Mesenchymal stem cell (in vitro differentiated cells and primary cell): ENCODE results near the gene SULT1A1.

ENCODE experiments used
- DNase-seq: peaks from one replicate; pipeline ENCODE4 v3.0.0-alpha.2; 2013
- H2AFZ ChIP-seq: one replicate; pipeline ENCODE4 v1.6.1; 2013; ENCODE audit warnings: low read depth, mild to moderate bottlenecking, control low read depth, inconsistent platforms, low read length, moderate library complexity
- H2AK5ac ChIP-seq: 2 replicates; pipeline ENCODE4 v1.6.1; 2013; ENCODE audit warnings: low read length, moderate library complexity, mild to moderate bottlenecking, inconsistent platforms; ENCODE audit not compliant: severe bottlenecking
- H2BK120ac ChIP-seq: one replicate; pipeline ENCODE4 v1.6.1; 2013; ENCODE audit warnings: low read depth, mild to moderate bottlenecking, inconsistent platforms, low read length, moderate library complexity
- H2BK12ac ChIP-seq, 2 experiments: one replicate each; pipeline ENCODE4 v1.6.1; 2013; ENCODE audit warnings: inconsistent platforms in 2 of 2, low read length in 2 of 2, mild to moderate bottlenecking in 2 of 2, moderate library complexity in 2 of 2, control low read depth in 1 of 2
- H2BK15ac ChIP-seq: one replicate; pipeline ENCODE4 v1.6.1; 2013; ENCODE audit warnings: mild to moderate bottlenecking, low read depth, inconsistent platforms; ENCODE audit not compliant: poor library complexity, severe bottlenecking
- H2BK5ac ChIP-seq: 2 replicates; pipeline ENCODE4 v1.6.1; 2013; ENCODE audit warnings: low read depth, mild to moderate bottlenecking, low read length, control low read depth, inconsistent platforms; ENCODE audit not compliant: poor library complexity, severe bottlenecking
- H3K14ac ChIP-seq, 2 experiments: one replicate each; pipeline ENCODE4 v1.6.1; 2013; ENCODE audit warnings: inconsistent platforms in 2 of 2, low read length in 2 of 2, control low read depth in 1 of 2, mild to moderate bottlenecking in 1 of 2, moderate library complexity in 1 of 2
- H3K18ac ChIP-seq, 2 experiments: one replicate each; pipeline ENCODE4 v1.6.1; 2013; ENCODE audit warnings: inconsistent platforms in 2 of 2, low read length in 2 of 2, control low read depth in 1 of 2, low read depth in 1 of 2, mild to moderate bottlenecking in 1 of 2
- H3K23ac ChIP-seq, 2 experiments: one replicate each; pipeline ENCODE4 v1.6.1; 2013; ENCODE audit warnings: inconsistent platforms in 2 of 2, low read length in 2 of 2, mild to moderate bottlenecking in 2 of 2, moderate library complexity in 2 of 2, control low read depth in 1 of 2
- H3K27ac ChIP-seq: 2 replicates; pipeline ENCODE4 v1.5.1; 2013; ENCODE audit warnings: mild to moderate bottlenecking, moderate library complexity, low read length, control low read depth, inconsistent platforms; ENCODE audit not compliant: poor library complexity, severe bottlenecking
- H3K27me3 ChIP-seq, 2 experiments: 2 replicates each; pipeline versions ENCODE4 v1.6.1 to v1.7.0; 2013; ENCODE audit warnings: low read length in 2 of 2, mild to moderate bottlenecking in 2 of 2, moderate library complexity in 2 of 2, control low read depth in 1 of 2, inconsistent platforms in 1 of 2; ENCODE audit not compliant: control insufficient read depth in 1 of 2, insufficient read depth in 1 of 2
- H3K36me3 ChIP-seq, 2 experiments: 2 replicates each; pipeline versions ENCODE4 v1.6.1 to v1.7.0; 2013; ENCODE audit warnings: low read length in 2 of 2, control low read depth in 1 of 2, inconsistent platforms in 1 of 2, low read depth in 1 of 2, mild to moderate bottlenecking in 1 of 2; ENCODE audit not compliant: insufficient read depth in 2 of 2, control insufficient read depth in 1 of 2
- H3K4ac ChIP-seq, 2 experiments: one replicate each; pipeline ENCODE4 v1.6.1; 2013; ENCODE audit warnings: inconsistent platforms in 2 of 2, low read length in 2 of 2, mild to moderate bottlenecking in 2 of 2, moderate library complexity in 2 of 2, control low read depth in 1 of 2, low read depth in 1 of 2
- H3K4me1 ChIP-seq: 2 replicates; pipeline ENCODE4 v1.6.1; 2013; ENCODE audit warnings: low read depth, low read length, control low read depth; ENCODE audit not compliant: control insufficient read depth, insufficient read depth
- H3K4me2 ChIP-seq: 2 replicates; pipeline ENCODE4 v1.6.1; 2013; ENCODE audit warnings: low read length, mild to moderate bottlenecking, inconsistent platforms; ENCODE audit not compliant: poor library complexity, severe bottlenecking
- H3K4me3 ChIP-seq, 2 experiments: 2 replicates each; pipeline versions ENCODE4 v1.5.1 to v1.7.0; 2013; ENCODE audit warnings: low read length in 2 of 2, mild to moderate bottlenecking in 2 of 2, control low read depth in 1 of 2, low read depth in 1 of 2; ENCODE audit not compliant: insufficient read depth in 1 of 2
- H3K79me1 ChIP-seq: replicated peaks from 2 replicates; pipeline ENCODE4 v1.6.1; 2013; ENCODE audit warnings: mild to moderate bottlenecking, control low read depth, low read length, inconsistent platforms; ENCODE audit not compliant: poor library complexity, severe bottlenecking
- H3K9ac ChIP-seq: 2 replicates; pipeline ENCODE4 v1.7.0; 2013; ENCODE audit warnings: mild to moderate bottlenecking, low read length, moderate library complexity
- H3K9me3 ChIP-seq: 2 replicates; pipeline ENCODE4 v1.7.0; 2013; ENCODE audit warnings: mild to moderate bottlenecking, low read length; ENCODE audit not compliant: control insufficient read depth
- H4K8ac ChIP-seq: one replicate; pipeline ENCODE4 v1.6.1; 2013; ENCODE audit warnings: inconsistent platforms, mild to moderate bottlenecking, low read length, moderate library complexity
- H4K91ac ChIP-seq: one replicate; pipeline ENCODE4 v1.6.1; 2013; ENCODE audit warnings: mild to moderate bottlenecking, low read length, inconsistent platforms
- whole genome bisulfite sequencing: methylation state at CpG from one replicate; pipeline ENCODE4 v1.1.7; 2013; ENCODE audit warnings: mixed read lengths; 5-methylcytosine and 5-hydroxymethylcytosine counted together

Gene SULT1A1

DNA sequence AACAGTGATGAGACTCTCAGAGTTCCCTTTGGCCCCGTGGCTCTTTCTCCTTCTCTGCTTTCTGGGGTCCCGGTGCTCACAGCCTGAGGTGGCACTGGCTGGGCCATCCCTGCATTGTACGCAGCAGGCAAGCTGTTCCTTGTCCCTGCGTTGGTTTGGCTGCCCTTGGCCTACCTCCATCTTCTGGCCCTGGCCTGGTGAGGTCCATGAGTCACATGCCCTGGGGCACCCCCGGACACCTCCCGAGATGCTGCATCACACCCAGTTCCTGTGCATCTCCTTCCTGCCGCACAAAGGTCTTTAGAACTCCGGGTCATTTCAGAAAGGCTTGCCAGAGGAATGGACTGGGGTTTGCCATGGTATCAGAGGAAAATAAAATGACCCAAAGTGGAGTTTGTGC is 22.5 kb downstream of the SULT1A1 start:
- no peak overlapping the region for H2BK15ac ChIP-seq
- H2AFZ ChIP-seq, result no peak overlapping the region
- no peak overlapping the region for H3K23ac ChIP-seq
- no peak overlapping the region for H2AK5ac ChIP-seq
- DNase-seq, result no peak
- peaks cover 36 to 55% of the 10 kb centered on the region in 2 experiments for H3K36me3 ChIP-seq
- peak overlapping the region in 1 of 2 experiments; percentile 9 for H3K14ac ChIP-seq
- H3K9ac ChIP-seq, result no peak overlapping the region
- H3K4me1 ChIP-seq, result peaks cover 8% of the 10 kb centered on the region
- no peak overlapping the region for H3K4ac ChIP-seq
- no peak overlapping the region for H3K27ac ChIP-seq
- no peak overlapping the region for H2BK12ac ChIP-seq
- no peak overlapping the region for H3K4me2 ChIP-seq
- H3K4me3 ChIP-seq, result no peak overlapping the region
- H3K9me3 ChIP-seq, result no peaks in the 10 kb centered on the region
- H2BK120ac ChIP-seq, result no peak overlapping the region
- H3K79me1 ChIP-seq, result no peaks in the 10 kb centered on the region
- no peak overlapping the region for H3K18ac ChIP-seq
- WGBS, result 91% methylated on average over 8 of the region's 8 CpGs
- H4K91ac ChIP-seq, result no peak overlapping the region
- H2BK5ac ChIP-seq, result no peak overlapping the region
- H3K27me3 ChIP-seq, result no peaks in the 10 kb centered on the region
- no peak overlapping the region for H4K8ac ChIP-seq

DNA sequence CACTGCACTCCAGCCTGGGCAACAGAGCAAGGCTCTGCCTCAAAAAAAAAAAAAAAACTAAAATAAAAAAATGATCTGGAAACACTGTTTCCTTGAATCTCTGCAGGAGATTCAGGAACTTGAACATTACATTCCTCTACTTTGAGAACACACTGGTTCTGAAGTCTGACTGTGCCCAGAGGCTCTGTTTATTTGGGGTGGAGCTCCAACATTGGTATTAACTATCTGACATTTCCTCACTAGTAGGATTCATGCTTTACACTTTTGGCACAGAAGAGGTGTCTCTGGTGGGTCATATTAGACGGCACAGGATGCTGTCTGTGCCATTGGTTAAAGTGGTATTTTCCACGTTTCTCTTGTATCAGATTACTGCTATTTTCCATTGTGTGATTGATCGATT is 23.4 kb downstream of the SULT1A1 start:
- Histone ChIP-seq H4K91ac (no peak overlapping the region), H3K27ac (no peak overlapping the region), H3K4me1 (peaks cover 8% of the 10 kb centered on the region), H3K27me3 (no peaks in the 10 kb centered on the region), H2BK15ac (no peak overlapping the region), H3K9me3 (no peaks in the 10 kb centered on the region), H3K23ac (no peak overlapping the region), H3K14ac (no peak overlapping the region), H3K9ac (no peak overlapping the region), H3K18ac (no peak overlapping the region), H2AK5ac (no peak overlapping the region), H2BK5ac (no peak overlapping the region), H3K4me2 (no peak overlapping the region), H3K79me1 (no peaks in the 10 kb centered on the region), H3K4me3 (no peak overlapping the region), H2BK12ac (no peak overlapping the region), H2AFZ (no peak overlapping the region), H4K8ac (no peak overlapping the region), H3K4ac (no peak overlapping the region), H2BK120ac (no peak overlapping the region), H3K36me3 (peaks cover 42 to 49% of the 10 kb centered on the region in 2 experiments)
- no peak for DNase-seq
- 91% methylated on average over 3 of the region's 3 CpGs for WGBS

DNA sequence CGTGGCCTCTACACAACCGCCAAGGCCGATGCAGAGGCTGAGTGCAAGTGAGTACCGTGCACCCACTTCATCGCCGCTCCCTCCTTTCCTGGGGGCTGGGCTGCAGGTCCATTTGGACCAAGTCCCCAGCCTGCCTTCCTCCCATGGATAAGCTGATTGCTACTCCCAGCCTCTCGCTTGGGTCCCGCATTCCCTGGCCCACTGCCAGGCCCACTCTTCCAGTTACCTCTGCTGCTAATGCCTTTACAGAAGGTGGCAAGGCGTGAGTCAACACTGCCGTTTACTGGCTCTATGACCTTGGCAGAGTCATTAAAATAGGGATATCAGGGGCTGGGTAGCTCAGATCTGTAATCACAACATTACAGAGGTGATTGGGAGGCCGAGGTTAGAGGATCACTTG is 24.2 kb downstream of the SULT1A1 start:
- no peak overlapping the region for H2BK12ac ChIP-seq
- no peaks in the 10 kb centered on the region for H3K79me1 ChIP-seq
- no peak overlapping the region for H4K8ac ChIP-seq
- H2AK5ac ChIP-seq, result no peak overlapping the region
- no peak overlapping the region for H3K4me2 ChIP-seq
- no peak overlapping the region for H2AFZ ChIP-seq
- no peak overlapping the region for H3K9ac ChIP-seq
- no peak overlapping the region for H2BK5ac ChIP-seq
- peaks cover 39 to 45% of the 10 kb centered on the region in 2 experiments for H3K36me3 ChIP-seq
- no peak overlapping the region for H3K18ac ChIP-seq
- no peak overlapping the region for H3K14ac ChIP-seq
- H3K9me3 ChIP-seq, result no peaks in the 10 kb centered on the region
- no peak overlapping the region for H3K4ac ChIP-seq
- H3K27ac ChIP-seq, result no peak overlapping the region
- no peak overlapping the region for H4K91ac ChIP-seq
- H3K4me1 ChIP-seq, result peaks cover 8% of the 10 kb centered on the region
- no peak overlapping the region for H3K23ac ChIP-seq
- no peak overlapping the region for H2BK120ac ChIP-seq
- no peaks in the 10 kb centered on the region for H3K27me3 ChIP-seq
- no peak overlapping the region for H2BK15ac ChIP-seq
- H3K4me3 ChIP-seq, result no peak overlapping the region
- DNase-seq, result no peak
- 96% methylated on average over 11 of the region's 11 CpGs for WGBS

DNA sequence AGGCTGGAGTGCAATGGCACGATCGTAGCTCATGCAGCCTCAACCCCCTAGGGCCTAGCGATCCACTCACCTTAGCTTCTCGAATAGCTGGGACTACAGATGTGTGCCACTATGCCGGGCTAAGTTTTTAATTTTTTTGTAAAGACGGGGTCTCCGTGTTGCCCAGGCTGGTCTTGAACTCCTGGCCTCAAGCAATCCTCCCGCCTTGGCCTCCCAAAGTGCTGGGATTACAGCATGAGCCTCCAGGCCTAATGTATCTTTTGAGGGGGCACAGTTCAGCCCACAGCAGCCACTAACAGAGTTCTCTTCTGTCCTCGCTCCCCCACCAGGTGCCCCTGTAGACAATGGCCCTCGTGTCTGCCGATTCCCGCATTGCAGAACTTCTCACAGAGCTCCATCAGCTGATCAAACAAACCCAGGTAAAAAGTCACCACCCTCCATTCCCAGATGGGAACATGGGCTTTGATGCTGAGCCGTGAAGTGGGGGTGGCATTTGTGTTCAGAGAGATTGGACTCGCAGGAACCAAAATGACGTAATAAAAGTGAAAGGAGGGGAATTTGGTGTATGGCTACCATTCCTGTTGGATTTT is 29.0 kb downstream of the SULT1A1 start:
- no peak overlapping the region for H3K14ac ChIP-seq
- H4K8ac ChIP-seq, result no peak overlapping the region
- no peak overlapping the region for H2AK5ac ChIP-seq
- no peak overlapping the region for H3K18ac ChIP-seq
- no peak overlapping the region for H3K4me3 ChIP-seq
- 96% methylated on average over 13 of the region's 15 CpGs for WGBS
- no peak overlapping the region for H3K23ac ChIP-seq
- no peak overlapping the region for H2BK15ac ChIP-seq
- H3K4me1 ChIP-seq, result peaks cover 3% of the 10 kb centered on the region
- H3K4me2 ChIP-seq, result no peak overlapping the region
- no peak overlapping the region for H3K27ac ChIP-seq
- no peak overlapping the region for H2BK5ac ChIP-seq
- DNase-seq, result no peak
- H3K36me3 ChIP-seq, result peaks cover 21 to 23% of the 10 kb centered on the region in 2 experiments
- H2BK12ac ChIP-seq, result no peak overlapping the region
- H3K79me1 ChIP-seq, result peaks cover 8% of the 10 kb centered on the region
- no peaks in the 10 kb centered on the region for H3K27me3 ChIP-seq
- no peak overlapping the region for H2BK120ac ChIP-seq
- no peak overlapping the region for H3K9ac ChIP-seq
- no peak overlapping the region for H2AFZ ChIP-seq
- no peaks in the 10 kb centered on the region for H3K9me3 ChIP-seq
- no peak overlapping the region for H3K4ac ChIP-seq
- no peak overlapping the region for H4K91ac ChIP-seq
